NOMO-1 treated with DMSO at 0.1 percent for 48 hours (cell line): ENCODE results near the gene PHTF1.
A peak's percentile ranks its signal among the peaks of the same experiment; 100 is the strongest.

Experiments
- DNase-seq: peaks from one replicate; lab custom pipeline; 2025; ENCODE audit not compliant: unreplicated experiment; lab: John Stamatoyannopoulos, UW

PHTF1 gene

DNA sequence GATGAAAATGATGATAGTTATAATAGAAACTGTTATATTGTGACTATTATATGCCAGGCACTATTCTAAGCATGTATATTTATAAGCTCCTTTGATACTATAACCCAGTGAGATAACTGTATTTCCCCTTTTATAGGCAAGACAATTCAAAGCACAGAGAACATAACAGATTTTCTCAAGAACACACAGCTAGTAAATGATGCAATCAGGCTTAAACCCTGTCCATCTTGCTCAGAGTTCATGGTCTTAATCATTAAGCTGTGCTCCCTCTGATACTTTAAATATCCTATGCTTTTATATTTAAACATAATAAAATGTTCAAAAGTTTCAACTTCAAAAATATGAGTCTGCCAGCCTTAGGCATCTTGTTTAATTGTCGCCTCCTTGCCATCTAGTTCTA, 88.6 kb downstream of the PHTF1 start:
- DNase-seq = no peak

DNA sequence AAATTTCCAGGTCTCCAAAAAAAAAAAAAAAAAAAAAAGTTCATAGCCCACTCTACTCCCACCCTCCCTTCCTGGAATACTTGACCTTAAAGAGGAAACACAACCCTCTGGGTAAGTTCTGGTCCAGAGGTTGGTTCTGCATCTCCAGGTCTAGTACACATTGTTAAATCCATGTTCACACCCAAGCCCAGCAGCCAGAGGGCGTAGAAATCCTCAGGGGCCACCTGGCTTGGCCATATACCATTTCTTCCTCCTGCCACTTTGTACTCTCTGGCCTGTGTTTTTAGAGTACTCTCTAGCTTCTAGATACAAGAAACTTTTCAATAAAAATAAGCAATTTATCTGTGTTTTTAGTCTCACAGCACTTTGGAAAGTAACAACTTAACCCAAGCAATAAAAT, 89.3 kb downstream of the PHTF1 start:
- no peak for DNase-seq

DNA sequence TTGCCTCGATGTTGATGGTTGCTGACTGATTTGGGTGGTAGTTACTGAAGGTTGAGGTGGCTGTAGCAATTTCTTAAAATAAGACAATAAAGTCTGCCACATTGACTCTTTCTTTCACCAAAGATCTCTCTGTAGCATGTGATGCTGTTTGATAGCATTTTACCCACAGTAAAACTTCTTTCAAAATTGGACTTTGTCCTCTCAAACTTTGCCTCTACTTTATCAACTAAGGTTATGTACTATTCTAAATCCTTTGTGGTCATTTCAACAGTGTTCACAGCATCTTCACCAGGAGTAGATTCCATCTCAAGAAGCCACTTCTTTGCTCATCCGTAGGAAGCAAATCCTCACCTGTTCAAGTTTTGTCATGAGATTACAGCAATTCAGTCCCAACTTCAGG, 93.2 kb downstream of the PHTF1 start:
- DNase-seq = no peak

DNA sequence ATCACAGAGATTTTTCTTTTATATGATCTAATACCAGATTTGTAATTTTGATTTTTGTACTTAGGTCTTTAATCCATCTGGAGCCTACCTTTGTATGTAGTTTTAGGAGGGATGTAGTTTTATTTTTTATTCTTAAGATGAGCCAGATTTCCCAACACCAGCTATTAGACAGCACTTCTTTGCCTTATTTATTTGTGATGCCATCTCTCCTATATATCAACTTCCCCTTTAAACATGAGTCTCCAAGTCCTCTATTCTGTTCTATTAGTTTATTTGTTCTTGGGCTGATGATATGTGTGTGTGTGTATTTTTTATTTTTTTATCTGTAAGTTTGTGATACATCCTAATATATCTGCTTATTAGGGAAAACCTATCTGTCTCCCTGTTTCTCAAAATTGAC, 94.2 kb downstream of the PHTF1 start:
- DNase-seq = peak; percentile 45

DNA sequence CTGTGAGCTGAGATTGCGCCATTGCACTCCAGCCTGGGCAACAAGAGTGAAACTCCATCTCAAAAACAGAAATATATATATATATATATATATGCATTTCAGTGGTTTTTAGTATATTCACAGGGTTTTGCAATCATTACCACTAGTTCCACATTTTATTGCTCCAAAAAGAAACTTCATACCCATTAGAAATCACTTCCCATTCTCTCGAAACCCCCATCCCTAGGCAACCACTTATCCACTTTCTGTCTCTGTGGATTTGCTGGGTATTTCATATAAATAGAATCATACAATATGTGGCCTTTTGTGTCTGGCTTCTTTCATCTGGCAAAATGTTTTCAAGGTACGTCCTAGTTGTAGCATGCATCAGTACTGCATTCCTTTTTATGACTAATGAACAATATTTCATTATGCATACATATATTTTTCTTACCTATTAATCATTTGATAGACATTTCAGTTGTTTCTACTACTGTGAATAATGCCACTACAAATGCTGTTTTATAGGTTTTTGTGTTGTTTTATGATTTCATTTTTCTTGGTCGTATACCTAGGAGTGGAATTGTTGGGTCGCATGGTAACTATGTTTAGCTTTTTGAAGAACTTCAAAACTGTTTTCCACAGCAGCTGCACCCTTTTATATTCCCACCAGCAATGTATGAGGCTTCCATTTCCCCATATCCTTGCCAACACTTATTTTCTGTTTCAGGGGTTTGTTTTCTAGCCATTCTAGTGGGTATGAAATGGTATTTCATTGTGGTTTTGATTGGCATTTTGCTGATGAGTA, 95.9 kb downstream of the PHTF1 start:
- DNase-seq = peak; percentile 88

DNA sequence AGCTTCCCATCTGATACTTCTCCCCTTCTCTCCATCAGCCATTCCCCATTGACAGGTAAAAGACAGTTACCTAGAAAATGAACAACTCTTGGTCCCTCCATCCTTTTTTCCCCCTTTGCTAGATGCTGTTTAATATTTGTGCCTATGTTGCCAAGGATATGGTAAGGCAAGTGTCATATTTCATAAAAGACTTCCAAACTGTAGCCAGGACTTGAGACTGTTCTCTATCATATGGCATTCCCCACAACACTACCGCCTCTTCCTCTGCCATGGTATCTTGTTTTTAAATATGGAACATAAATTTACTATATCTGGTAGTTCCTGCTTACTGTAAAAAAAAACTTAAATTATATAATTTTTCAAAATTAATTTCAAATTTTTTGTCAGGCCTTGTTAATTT, 97.2 kb downstream of the PHTF1 start:
- DNase-seq = no peak

DNA sequence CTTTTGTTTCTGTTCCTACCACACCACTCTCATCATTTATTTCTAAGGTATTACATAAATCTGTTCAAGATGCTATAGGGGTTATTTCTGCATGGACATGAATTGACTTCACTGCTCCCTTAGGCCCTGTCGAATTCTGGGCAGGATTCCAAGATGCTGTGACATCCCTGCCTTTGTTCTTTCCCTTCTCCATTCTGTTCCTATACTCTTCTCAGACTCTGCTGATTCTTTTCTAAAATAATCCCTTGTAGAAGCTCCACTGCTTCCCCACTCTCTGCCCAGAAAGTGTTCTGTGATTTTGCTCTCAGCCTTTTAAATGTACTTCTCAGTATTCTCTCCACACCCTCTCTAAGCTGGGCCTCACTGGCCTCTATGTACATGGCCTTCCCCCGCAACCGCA, 99.2 kb downstream of the PHTF1 start:
- no peak for DNase-seq

DNA sequence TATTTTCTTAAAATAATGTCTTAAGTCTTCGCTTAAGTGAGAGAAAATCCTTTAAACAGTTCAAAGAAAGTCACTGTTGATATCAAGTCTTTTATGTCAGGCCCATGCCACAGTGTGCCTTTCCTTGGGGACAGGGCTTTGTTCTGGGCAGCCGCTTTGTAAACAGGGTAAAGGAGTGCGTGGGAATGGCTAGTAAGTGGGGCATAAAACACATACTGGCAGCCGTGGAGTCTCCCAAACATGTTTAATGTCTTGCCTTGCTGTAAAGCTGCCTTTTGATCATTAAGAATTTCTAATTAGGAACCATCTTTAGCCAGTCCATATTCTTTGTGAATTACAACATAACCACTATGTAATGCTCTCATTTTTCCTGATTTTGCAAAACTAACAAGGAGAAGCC, 99.7 kb downstream of the PHTF1 start:
- DNase-seq = no peak

DNA sequence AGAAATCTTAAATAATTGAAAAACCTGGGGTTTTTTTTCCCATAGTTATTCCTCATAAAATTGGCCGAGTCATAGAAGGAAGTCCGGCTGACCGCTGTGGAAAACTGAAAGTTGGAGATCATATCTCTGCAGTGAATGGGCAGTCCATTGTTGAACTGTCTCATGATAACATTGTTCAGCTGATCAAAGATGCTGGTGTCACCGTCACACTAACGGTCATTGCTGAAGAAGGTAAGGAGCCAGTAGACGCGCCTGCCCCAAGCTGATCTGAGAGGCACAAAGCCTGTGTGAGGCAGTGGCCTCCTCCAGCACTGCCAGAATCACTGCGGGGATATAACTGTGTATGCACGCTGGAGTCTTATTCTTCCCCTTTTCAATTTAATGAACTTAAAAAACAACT, 100.3 kb downstream of the PHTF1 start:
- no peak for DNase-seq

DNA sequence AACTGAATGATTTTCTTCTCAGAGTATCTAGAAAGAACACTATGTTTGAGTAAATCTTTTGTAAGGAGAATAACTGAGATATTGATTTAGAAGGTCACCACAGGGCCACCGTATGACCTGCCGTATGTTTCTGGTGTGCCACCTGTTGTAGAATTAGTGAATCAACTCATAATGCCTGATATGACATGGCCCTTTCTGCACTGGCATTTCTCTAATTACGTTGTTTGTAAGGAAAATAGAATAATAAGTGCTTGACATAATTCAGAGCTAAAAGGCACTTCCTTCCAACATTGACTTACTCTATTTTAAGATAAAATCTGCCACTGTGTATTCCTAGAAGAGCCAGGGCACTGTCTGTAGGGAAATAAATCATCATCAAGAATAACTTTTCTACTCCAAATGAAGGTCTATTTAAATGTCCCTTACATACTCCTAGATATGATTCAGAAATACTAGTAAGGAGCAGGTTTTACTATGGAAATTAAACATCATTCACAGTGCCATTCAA, 101.7 kb downstream of the PHTF1 start:
- no peak for DNase-seq

DNA sequence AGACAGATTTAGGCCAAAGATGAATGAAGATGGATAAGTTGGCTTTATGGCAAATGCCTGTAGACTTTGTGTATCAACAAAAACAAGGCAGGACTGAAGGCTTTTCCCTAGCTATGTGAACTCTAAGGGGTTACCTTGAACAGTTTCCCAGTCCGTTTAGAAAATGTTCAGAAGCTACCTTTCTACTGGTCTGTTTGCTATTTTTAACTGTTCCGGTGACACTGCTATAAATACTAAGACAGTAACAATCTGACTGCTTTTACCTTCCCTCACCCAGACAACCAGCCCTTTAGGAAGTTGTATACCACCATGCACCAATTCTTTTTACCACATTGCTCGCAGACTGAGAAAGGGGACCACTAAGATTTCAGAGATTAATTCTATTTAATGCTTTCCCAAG, 102.2 kb downstream of the PHTF1 start:
- DNase-seq = no peak

DNA sequence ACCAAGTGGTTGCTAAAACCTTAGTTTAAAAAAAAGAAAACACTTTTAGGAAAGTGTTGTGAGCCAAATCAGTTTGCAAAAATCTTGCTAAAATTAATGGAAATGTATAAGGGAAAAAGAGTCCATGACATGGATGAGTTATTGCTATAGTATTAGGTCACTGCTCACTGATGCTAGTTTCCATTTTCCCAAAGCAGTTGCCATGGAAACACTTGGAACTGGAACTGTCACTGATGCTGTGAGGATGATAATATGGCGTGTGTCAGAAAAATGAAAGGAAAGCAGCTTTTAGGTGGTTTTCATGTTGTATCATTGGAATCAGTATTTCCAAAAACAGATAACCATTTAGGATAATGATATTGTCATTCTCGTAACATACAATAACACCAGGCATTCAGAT, 104.4 kb downstream of the PHTF1 start:
- DNase-seq = no peak

DNA sequence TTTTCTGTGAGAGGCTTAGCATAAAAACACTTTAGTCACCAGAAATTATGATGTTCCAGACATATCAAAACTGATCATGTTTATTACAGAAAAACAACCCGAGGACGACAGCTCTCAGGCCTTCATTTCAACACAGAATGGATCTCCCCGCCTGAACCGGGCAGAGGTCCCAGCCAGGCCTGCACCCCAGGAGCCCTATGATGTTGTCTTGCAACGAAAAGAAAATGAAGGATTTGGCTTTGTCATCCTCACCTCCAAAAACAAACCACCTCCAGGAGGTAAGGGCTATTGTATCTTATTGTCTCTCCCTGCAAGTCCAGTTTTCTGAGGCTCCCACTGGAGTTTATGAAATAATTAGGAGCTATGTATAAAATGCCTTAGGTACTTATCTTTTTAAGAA, 105.5 kb downstream of the PHTF1 start:
- no peak for DNase-seq

DNA sequence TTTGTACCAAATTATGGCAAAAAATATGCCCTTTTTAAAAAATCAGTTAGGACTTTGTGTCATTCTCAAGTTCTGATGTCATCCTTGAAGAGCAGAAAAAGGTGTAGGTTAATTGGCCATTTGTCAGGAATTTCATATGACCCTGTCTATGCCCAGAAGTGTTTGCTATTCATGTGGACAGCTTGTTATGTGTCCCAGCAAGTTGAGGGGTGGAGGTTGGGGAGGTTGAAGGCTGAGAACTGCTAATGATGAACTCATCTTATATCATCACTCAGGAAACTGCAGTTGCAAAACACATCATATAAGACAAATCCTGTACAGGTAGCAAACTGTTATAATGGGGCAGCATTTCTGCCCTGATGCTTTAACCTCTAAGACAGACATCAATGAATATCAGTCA, 106.5 kb downstream of the PHTF1 start:
- DNase-seq = no peak

DNA sequence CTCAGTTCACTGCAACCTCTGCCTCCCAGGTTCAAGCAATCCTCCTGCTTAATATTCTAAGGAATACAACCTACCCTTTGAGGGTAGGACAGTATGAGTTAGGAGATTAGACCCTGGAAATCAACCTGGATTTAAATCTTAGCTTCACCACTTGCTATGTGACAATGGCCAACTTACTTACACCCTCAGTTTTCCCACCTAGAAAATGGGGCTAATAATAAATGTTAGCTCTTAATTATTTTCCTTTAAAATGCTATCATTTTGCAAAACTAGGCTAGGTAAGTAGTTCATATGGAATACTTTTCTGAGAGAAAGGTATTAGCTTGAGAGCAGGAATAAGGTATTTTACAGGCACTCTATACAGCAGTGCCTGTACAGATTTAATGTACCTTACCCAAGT, 110.8 kb downstream of the PHTF1 start:
- DNase-seq = no peak

DNA sequence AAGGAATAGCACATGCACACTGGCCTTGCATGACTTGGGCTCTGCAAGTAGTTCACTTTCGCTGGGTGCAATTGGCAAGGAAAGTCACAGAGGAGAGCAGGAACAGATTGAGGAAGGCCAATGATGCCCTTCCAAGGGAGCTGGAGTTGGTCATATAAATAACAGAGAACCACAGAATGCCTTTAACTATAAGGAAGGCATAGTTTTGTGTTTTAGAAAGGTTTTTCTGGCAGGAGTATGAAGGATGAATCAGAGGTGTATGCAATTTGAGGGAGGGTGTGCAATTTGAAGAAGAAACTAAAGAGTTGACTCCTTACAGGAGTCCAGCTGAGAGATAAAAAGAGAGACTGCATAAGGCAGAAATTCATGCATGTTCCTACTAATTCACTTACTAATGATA, 112.1 kb downstream of the PHTF1 start:
- DNase-seq = no peak
